Spleen (tissue), 11 donors: ENCODE results near the gene ABHD1. TPM values are rescaled to one million over a fixed set of nuclear protein-coding genes. Genes with fewer than 3 reads are reported as not detected.

Source experiments
- DNase-seq: peaks from one replicate; pipeline ENCODE4 v3.0.0-alpha.2; 2020
- H3K27ac ChIP-seq, 8 donors: fragments of 200-600 bp; sonication (generic) in 7 of 8; 1 replicate in 4 of 8; 2 replicates in 4 of 8; pipeline versions ENCODE4 v1.5.0 to v1.8.0; 2016 to 2021; ENCODE audit warnings: inconsistent platforms in 4 of 8, mild to moderate bottlenecking in 4 of 8, moderate library complexity in 1 of 8
- H3K27me3 ChIP-seq, 7 donors: fragments of 200-600 bp; sonication (generic) in 6 of 7; replicated peaks in 1 of 7; 1 replicate in 4 of 7; 2 replicates in 3 of 7; pipeline versions ENCODE4 v1.5.0 to v1.8.0; 2016 to 2021; ENCODE audit warnings: inconsistent platforms in 3 of 7, mild to moderate bottlenecking in 1 of 7
- H3K36me3 ChIP-seq, 6 donors: fragments of 200-600 bp; sonication (generic) in 5 of 6; 1 replicate in 4 of 6; 2 replicates in 2 of 6; pipeline versions ENCODE4 v1.5.0 to v1.8.0; 2016 to 2021; ENCODE audit warnings: inconsistent platforms in 2 of 6
- H3K4me1 ChIP-seq, 6 donors: fragments of 200-600 bp; sonication (generic) in 5 of 6; 1 replicate in 3 of 6; 2 replicates in 3 of 6; pipeline versions ENCODE4 v1.5.0 to v1.8.0; 2016 to 2021; ENCODE audit warnings: inconsistent platforms in 3 of 6
- H3K4me3 ChIP-seq, 8 donors: fragments of 200-600 bp; sonication (generic) in 7 of 8; 1 replicate in 4 of 8; 2 replicates in 4 of 8; pipeline versions ENCODE4 v1.5.0 to v1.8.0; 2016 to 2021; ENCODE audit warnings: inconsistent platforms in 4 of 8, mild to moderate bottlenecking in 4 of 8, moderate library complexity in 2 of 8
- H3K9me3 ChIP-seq, 8 donors: fragments of 200-600 bp; sonication (generic) in 7 of 8; 1 replicate in 4 of 8; 2 replicates in 4 of 8; pipeline versions ENCODE4 v1.5.0 to v1.8.0; 2016 to 2021; ENCODE audit warnings: inconsistent platforms in 4 of 8
- CTCF ChIP-seq, 11 experiments: fragments of 200-600 bp in 7 of 11; fragments of 450-650 bp in 4 of 11; sonication (generic) in 4 of 11; IDR thresholded peaks in 8 of 11; conservative IDR thresholded peaks in 3 of 11; 1 replicate in 7 of 11; 2 replicates in 4 of 11; pipeline versions ENCODE4 v1.4.0 to v1.8.0; 2016 to 2021; ENCODE audit warnings: antibody characterized with exemption in 11 of 11, inconsistent platforms in 4 of 11, mild to moderate bottlenecking in 1 of 11
- POLR2A ChIP-seq, 3 donors: fragments of 450-650 bp; IDR thresholded peaks; one replicate each; pipeline ENCODE4 v1.5.1; 2017; ENCODE audit warnings: antibody characterized with exemption in 3 of 3, mild to moderate bottlenecking in 1 of 3
- POLR2AphosphoS5 ChIP-seq, 3 donors: sonication (generic); formaldehyde crosslinking; IDR thresholded peaks; one replicate each; pipeline ENCODE4 v1.5.1; 2017; ENCODE audit warnings: antibody characterized with exemption in 3 of 3
- WGBS, 5 donors: extraction: QIAGEN DNeasy Blood & Tissue Kit in 3 of 5; methylation state at CpG; one replicate each; pipeline versions ENCODE4 v1.1.5 to v1.1.7; 2013 to 2018; 5-methylcytosine and 5-hydroxymethylcytosine counted together
- intact Hi-C: fragments of 100-400 bp; cut with DNase I; formaldehyde crosslinking; loops from one replicate; pipeline ENCODE4 v1.15.0; 2023; ENCODE audit warnings: low total_unique reads
- polyA plus RNA-seq, 3 donors: library from polyadenylated mRNA; stranded (reverse); fragments of 200-250 nt; gene quantifications; one replicate each; pipeline ENCODE4 v1.2.1, GENCODE V29; 2013
- total RNA-seq, 7 donors: library from RNA; depleted of rRNA in 3 of 7; stranded (reverse); fragments of >200 nt in 3 of 7; fragmentation: NEBNext Ultra II Directional in 4 of 7; extraction: Animal tissue kit (Norgen Biotek cat#: 25700) in 4 of 7; gene quantifications; one replicate each; pipeline versions ENCODE4 v1.1.0 to v1.2.1, GENCODE V29; 2016 to 2021
- donor health status: healthy with polysubstance abuse.
- donor health status: DM: no; HTN: no; CAD: no; lungs with moderate emphysema.
- donor health status: DM: no; HTN: no; CAD: no.
- donor health status: Bipolar disorder and iron deficiency.
- donor health status: healthy.
- donor health status: DM: no; HTN: no; CAD: no.
- donor health status: DM: yes; HTN: yes; CAD: no.

The ABHD1 gene
- total and polyA plus RNA-seq, 10 donors: 0.38 to 1.6 (median 0.66) TPM; not detected in 1

- 87 to 96% (median 88%) methylated on average over 14 to 20 of the region's 20 CpGs for WGBS, 5 donors
- intact Hi-C loops: no loop called here
- peak overlapping the region in 1 of 8 donors; percentile 97 for H3K27ac ChIP-seq
- no peak overlapping the region for H3K4me3 ChIP-seq
- H3K36me3 ChIP-seq: peaks cover 0 to 23% (median 0%) of the 10 kb centered on the region in 6 donors
- H3K27me3 ChIP-seq: no peaks in the 10 kb centered on the region
- no peaks in the 10 kb centered on the region for H3K9me3 ChIP-seq
- DNase-seq: peak; percentile 79
- peaks cover 23 to 89% (median 56%) of the 10 kb centered on the region in 6 donors for H3K4me1 ChIP-seq
- TF ChIP-seq POLR2AphosphoS5 (IDR thresholded peaks at IDR 0.05): peak in 1 of 3 donors; percentile 24
- TF ChIP-seq CTCF (IDR thresholded peaks at IDR 0.05 in 8 of 11, conservative IDR thresholded peaks at IDR 0.05 in 3 of 11): no peak
These were observed 40.0 kb upstream of the ABHD1 start for GRCh38 chr2:27083410-27084296.

- peak overlapping the region in 2 of 8 donors; percentile 95 to 97 for H3K27ac ChIP-seq
- peaks cover 23 to 81% (median 56%) of the 10 kb centered on the region in 6 donors for H3K4me1 ChIP-seq
- H3K27me3 ChIP-seq: no peaks in the 10 kb centered on the region
- TF ChIP-seq CTCF (IDR thresholded peaks at IDR 0.05 in 8 of 11, conservative IDR thresholded peaks at IDR 0.05 in 3 of 11): no peak
- TF ChIP-seq POLR2AphosphoS5 (IDR thresholded peaks at IDR 0.05): no peak
- TF ChIP-seq POLR2A (IDR thresholded peaks at IDR 0.05): no peak
- no peaks in the 10 kb centered on the region for H3K9me3 ChIP-seq
- intact Hi-C loops: no loop called here
- H3K4me3 ChIP-seq: peak overlapping the region in 1 of 8 donors; percentile 91
- 80 to 91% (median 89%) methylated on average over 6 of the region's 6 CpGs for WGBS, 5 donors
- peak; percentile 74 for DNase-seq
- H3K36me3 ChIP-seq: peaks cover 0 to 23% (median 0%) of the 10 kb centered on the region in 6 donors
These were observed 39.1 kb upstream of the ABHD1 start for GRCh38 chr2:27084297-27085061.

GRCh38 chr2:27085062-27085672, 38.4 kb upstream of the ABHD1 start:
- 61 to 71% (median 67%) methylated on average over 10 of the region's 10 CpGs for WGBS, 5 donors
- Histone ChIP-seq H3K4me3 (peak overlapping the region in 7 of 8 donors; percentile 48 to 91 (median 63)), H3K4me1 (peaks cover 23 to 74% (median 55%) of the 10 kb centered on the region in 6 donors), H3K27ac (peak overlapping the region; percentile 75 to 95 (median 90)), H3K36me3 (peaks cover 0 to 23% (median 0%) of the 10 kb centered on the region in 6 donors), H3K27me3 (no peaks in the 10 kb centered on the region), H3K9me3 (no peaks in the 10 kb centered on the region)
- intact Hi-C loops: no loop called here
- TF ChIP-seq CTCF (IDR thresholded peaks at IDR 0.05 in 8 of 11, conservative IDR thresholded peaks at IDR 0.05 in 3 of 11): no peak
- TF ChIP-seq POLR2AphosphoS5 (IDR thresholded peaks at IDR 0.05): no peak
- TF ChIP-seq POLR2A (IDR thresholded peaks at IDR 0.05): no peak
- peak; percentile 79 for DNase-seq
